Spleen (tissue), 7 donors: Measurements from ENCODE around the gene HRG.

ENCODE experiments used
- CTCF ChIP-seq, 11 experiments: fragments of 200-600 bp in 7 of 11; fragments of 450-650 bp in 4 of 11; sonication (generic) in 4 of 11; IDR thresholded peaks in 8 of 11; conservative IDR thresholded peaks in 3 of 11; 1 replicate in 7 of 11; 2 replicates in 4 of 11; pipeline versions ENCODE4 v1.4.0 to v1.8.0; 2016 to 2021; ENCODE audit warnings: antibody characterized with exemption in 11 of 11, inconsistent platforms in 4 of 11, mild to moderate bottlenecking in 1 of 11
- POLR2A ChIP-seq, 3 donors: fragments of 450-650 bp; IDR thresholded peaks; one replicate each; pipeline ENCODE4 v1.5.1; 2017; ENCODE audit warnings: antibody characterized with exemption in 3 of 3, mild to moderate bottlenecking in 1 of 3
- POLR2AphosphoS5 ChIP-seq, 3 donors: sonication (generic); formaldehyde crosslinking; IDR thresholded peaks; one replicate each; pipeline ENCODE4 v1.5.1; 2017; ENCODE audit warnings: antibody characterized with exemption in 3 of 3
- donor health status: DM: no; HTN: no; CAD: no; lungs with moderate emphysema.
- donor health status: DM: no; HTN: no; CAD: no.
- donor health status: DM: no; HTN: no; CAD: no.

DNA sequence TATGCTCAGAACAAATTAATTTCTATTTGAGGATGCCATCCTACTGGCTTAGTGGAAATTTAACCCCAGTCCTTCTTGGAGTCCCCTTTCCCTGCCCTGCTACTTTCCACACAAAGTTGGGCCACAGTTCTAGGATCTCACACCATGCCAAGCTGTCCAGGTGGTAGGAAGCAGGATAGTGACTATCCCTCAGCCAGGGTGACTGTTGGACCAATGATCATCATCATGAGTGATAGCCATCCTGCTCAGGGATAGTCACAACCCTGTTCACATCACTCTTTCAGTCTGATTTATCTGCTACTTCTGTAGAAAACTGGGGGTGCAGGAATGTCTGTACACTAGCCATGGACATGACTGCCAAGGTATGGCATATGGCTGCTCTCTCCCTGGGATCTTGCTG, 12.8 kb downstream of the HRG start:
- TF ChIP-seq CTCF (IDR thresholded peaks at IDR 0.05 in 8 of 11, conservative IDR thresholded peaks at IDR 0.05 in 3 of 11) (no peak), POLR2AphosphoS5 (IDR thresholded peaks at IDR 0.05) (no peak), POLR2A (IDR thresholded peaks at IDR 0.05) (no peak)
